HEK293 (cell line): ENCODE results near the gene NHP2.

Source experiments
- CTCF ChIA-PET: fragments of 350-600 bp; formaldehyde crosslinking; extraction: SDS; loops from one replicate; lab custom pipeline; 2021; ENCODE audit warnings: antibody characterized with exemption; lab: Yijun Ruan, JAX
- POLR2A ChIA-PET: fragments of 300-600 bp; formaldehyde crosslinking; extraction: SDS; loops from one replicate; lab custom pipeline; 2020; ENCODE audit warnings: antibody characterized with exemption, inconsistent platforms; lab: Yijun Ruan, JAX
- H3K27ac ChIP-seq: fragments of 200-500 bp; sonication (Bioruptor generic); 2 replicates; pipeline ENCODE4 v1.5.1; 2014; ENCODE audit warnings: low read depth, low read length, control low read depth, inconsistent platforms; ENCODE audit errors: extremely low read depth
- H3K36me3 ChIP-seq, 2 experiments: fragments of 200-500 bp in 1 of 2; sonication (Bioruptor generic) in 1 of 2; 1 replicate in 1 of 2; 2 replicates in 1 of 2; pipeline ENCODE4 v1.5.1; 2014 to 2017; ENCODE audit warnings: inconsistent platforms in 2 of 2, low read length in 2 of 2; ENCODE audit not compliant: control insufficient read depth in 2 of 2, insufficient read depth in 1 of 2
- H3K4me1 ChIP-seq: fragments of 200-500 bp; sonication (Bioruptor generic); 2 replicates; pipeline ENCODE4 v1.5.1; 2014; ENCODE audit warnings: mild to moderate bottlenecking, low read length, inconsistent platforms; ENCODE audit not compliant: control insufficient read depth, insufficient read depth
- H3K4me3 ChIP-seq: 2 replicates; pipeline ENCODE4 v1.5.1; 2011; ENCODE audit warnings: low read depth, mild to moderate bottlenecking, control low read depth, low read length, moderate library complexity
- H3K9me3 ChIP-seq: fragments of 200-500 bp; sonication (Bioruptor generic); 2 replicates; pipeline ENCODE4 v1.5.1; 2014; ENCODE audit warnings: low read depth, low read length, inconsistent platforms; ENCODE audit not compliant: control insufficient read depth, insufficient read depth
- BCL6B ChIP-seq: fragments of 450-650 bp; formaldehyde crosslinking; IDR thresholded peaks from 2 replicates; pipeline ENCODE4 v1.5.1; 2017; ENCODE audit warnings: missing biosample characterization, missing genetic modification characterization
- PRDM1 ChIP-seq: fragments of 450-650 bp; formaldehyde crosslinking; IDR thresholded peaks from 2 replicates; pipeline ENCODE4; 2016; ENCODE audit warnings: missing biosample characterization, missing genetic modification characterization
- PRDM4 ChIP-seq: fragments of 450-650 bp; formaldehyde crosslinking; IDR thresholded peaks from 2 replicates; pipeline ENCODE4 v1.5.1; 2017; ENCODE audit warnings: missing biosample characterization, missing genetic modification characterization
- REST ChIP-seq: fragments of 450-650 bp; formaldehyde crosslinking; IDR thresholded peaks from 2 replicates; pipeline ENCODE4 v1.5.1; 2016; ENCODE audit warnings: missing biosample characterization, missing genetic modification characterization
- ZBTB17 ChIP-seq: fragments of 450-650 bp; formaldehyde crosslinking; IDR thresholded peaks from 2 replicates; pipeline ENCODE4 v1.5.1; 2016; ENCODE audit warnings: missing biosample characterization, missing genetic modification characterization
- ZIC2 ChIP-seq: fragments of 450-650 bp; formaldehyde crosslinking; IDR thresholded peaks from 2 replicates; pipeline ENCODE4 v1.5.1; 2016; ENCODE audit warnings: missing biosample characterization, missing genetic modification characterization
- ZNF223 ChIP-seq: fragments of 450-650 bp; formaldehyde crosslinking; IDR thresholded peaks from 2 replicates; pipeline ENCODE4 v1.5.1; 2016; ENCODE audit warnings: missing biosample characterization, missing genetic modification characterization
- ZNF26 ChIP-seq: fragments of 450-650 bp; formaldehyde crosslinking; IDR thresholded peaks from 2 replicates; pipeline ENCODE4 v1.5.1; 2016; ENCODE audit warnings: missing biosample characterization, missing genetic modification characterization
- ZNF302 ChIP-seq: fragments of 450-650 bp; formaldehyde crosslinking; IDR thresholded peaks from 2 replicates; pipeline ENCODE4 v1.5.1; 2016; ENCODE audit warnings: missing biosample characterization, missing genetic modification characterization, low read depth
- ZNF423 ChIP-seq: fragments of 450-650 bp; formaldehyde crosslinking; IDR thresholded peaks from 2 replicates; pipeline ENCODE4 v1.5.1; 2016; ENCODE audit warnings: missing biosample characterization, missing genetic modification characterization
- ZNF48 ChIP-seq: fragments of 450-650 bp; formaldehyde crosslinking; IDR thresholded peaks from 2 replicates; pipeline ENCODE4 v1.5.1; 2016; ENCODE audit warnings: missing biosample characterization, missing genetic modification characterization
- ZNF510 ChIP-seq: fragments of 450-650 bp; formaldehyde crosslinking; IDR thresholded peaks from 2 replicates; pipeline ENCODE4 v1.5.1; 2018; ENCODE audit warnings: mild to moderate bottlenecking, missing genetic modification characterization, missing biosample characterization; ENCODE audit not compliant: insufficient replicate concordance
- ZNF561 ChIP-seq: fragments of 450-650 bp; IDR thresholded peaks from 2 replicates; pipeline ENCODE4 v1.5.1; 2018; ENCODE audit warnings: missing biosample characterization, missing genetic modification characterization, borderline replicate concordance
- ZNF571 ChIP-seq: fragments of 450-650 bp; formaldehyde crosslinking; IDR thresholded peaks from 2 replicates; pipeline ENCODE4 v1.5.0; 2017; ENCODE audit warnings: missing biosample characterization, missing genetic modification characterization

The NHP2 gene

GRCh38 chr5:178201221-178201926 is 47.7 kb upstream of the NHP2 start:
- Histone ChIP-seq H3K36me3 (peaks cover 6 to 12% of the 10 kb centered on the region in 2 experiments; a peak in 2 of 3 replicates), H3K4me1 (no peaks in the 10 kb centered on the region), H3K27ac (no peak overlapping the region), H3K4me3 (no peak overlapping the region), H3K9me3 (no peaks in the 10 kb centered on the region)
- TF ChIP-seq ZBTB17 (tag by site-specific recombination) (no peak), REST (tag by site-specific recombination) (peak; percentile 83)
- ChIA-PET CTCF (interaction anchor here (0.6 to 1.9 kb wide), 2 partner anchors 25 to 126 kb away, joined by 3 to 5 read pairs; no protein-coding TSS in a partner anchor), POLR2A (interaction anchor here (1.2 kb wide), 1 partner anchor 48 kb away, joined by 4 read pairs; the partner anchor contains the start of gene NHP2)

GRCh38 chr5:178199581-178200434 is 46.1 kb upstream of the NHP2 start:
- POLR2A ChIA-PET: interaction anchor here (1.1 kb wide), 1 partner anchor 84 kb away, joined by 4 read pairs; no protein-coding TSS in a partner anchor
- CTCF ChIA-PET: no interaction called here
- TF ChIP-seq REST (tag by site-specific recombination) (peak; percentile 68), ZIC2 (peak; percentile 50), ZNF561 (tag by site-specific recombination) (no peak), PRDM1 (tag by site-specific recombination) (peak; percentile 73)
- TF ChIP-seq, all 188 proteins: peak for 3

GRCh38 chr5:178198706-178199105 is 45.0 kb upstream of the NHP2 start:
- Histone ChIP-seq H3K9me3 (no peaks in the 10 kb centered on the region), H3K36me3 (no peaks in the 10 kb centered on the region), H3K4me1 (no peaks in the 10 kb centered on the region), H3K4me3 (no peak overlapping the region), H3K27ac (no peak overlapping the region)
- ChIA-PET CTCF (no interaction called here), POLR2A (interaction anchor here (1.1 kb wide), 1 partner anchor 83 kb away, joined by 4 read pairs; no protein-coding TSS in a partner anchor)
- TF ChIP-seq PRDM4 (tag by site-specific recombination) (no peak), ZNF302 (no peak), ZNF26 (no peak), ZNF423 (tag by site-specific recombination) (no peak), ZNF510 (tag by site-specific recombination) (no peak), ZNF48 (tag by site-specific recombination) (no peak), BCL6B (tag by site-specific recombination) (no peak), ZNF223 (no peak), ZNF571 (tag by site-specific recombination) (no peak)

More at GRCh38 chr5:178199581-178200434, 46.1 kb upstream of the NHP2 start:
- Histone ChIP-seq H3K36me3 (no peaks in the 10 kb centered on the region), H3K27ac (no peak overlapping the region), H3K9me3 (no peaks in the 10 kb centered on the region), H3K4me1 (no peaks in the 10 kb centered on the region), H3K4me3 (no peak overlapping the region)
